ENCODE measurements around the gene ABHD1. TPM values are rescaled to one million over a fixed set of nuclear protein-coding genes. Genes with fewer than 3 reads are reported as not detected.

The ABHD1 gene
- total and polyA plus RNA-seq, 2 experiments from 2014 or later: 0.38 to 0.55 TPM

GRCh38 chr2:27092696-27093429, 30.8 kb upstream of the ABHD1 start:
- Histone ChIP-seq H3F3A (replicated peaks; ENCODE audit: low read depth) (no peaks in the 10 kb centered on the region), H3K9me2 (ENCODE audit: insufficient read depth) (no peaks in the 10 kb centered on the region), H3K4me2 (no peak overlapping the region), H2AFZ (no peak overlapping the region), H3K36me3 (ENCODE audit: insufficient read depth) (no peaks in the 10 kb centered on the region), H4K20me1 (replicated peaks; ENCODE audit: insufficient read depth) (no peaks in the 10 kb centered on the region; the same call in 1 of the 2 replicates), H3K79me2 (replicated peaks; ENCODE audit: insufficient read depth) (no peaks in the 10 kb centered on the region), H3K27ac (ENCODE audit: low read depth) (no peak overlapping the region), H3K27me3 (ENCODE audit: insufficient read depth) (no peaks in the 10 kb centered on the region), H3K4me3 (no peak overlapping the region), H3K4me1 (ENCODE audit: insufficient read depth) (peaks cover 4% of the 10 kb centered on the region; the same call in 1 of the 2 replicates)
- DNase-seq (ENCODE audit: low spot score) (no peak), ATAC-seq (no peak)
- TF ChIP-seq JUNB (IDR thresholded peaks at IDR 0.05; ENCODE audit: unreplicated experiment): no peak
- TF ChIP-seq CREB1 (CRISPR knock-in tag; IDR thresholded peaks at IDR 0.05; ENCODE audit: low read depth): no peak
- no peak for TF ChIP-seq EZH2 (IDR thresholded peaks at IDR 0.05; ENCODE audit: low read depth, unreplicated experiment)
- TF ChIP-seq, protein P1, sequence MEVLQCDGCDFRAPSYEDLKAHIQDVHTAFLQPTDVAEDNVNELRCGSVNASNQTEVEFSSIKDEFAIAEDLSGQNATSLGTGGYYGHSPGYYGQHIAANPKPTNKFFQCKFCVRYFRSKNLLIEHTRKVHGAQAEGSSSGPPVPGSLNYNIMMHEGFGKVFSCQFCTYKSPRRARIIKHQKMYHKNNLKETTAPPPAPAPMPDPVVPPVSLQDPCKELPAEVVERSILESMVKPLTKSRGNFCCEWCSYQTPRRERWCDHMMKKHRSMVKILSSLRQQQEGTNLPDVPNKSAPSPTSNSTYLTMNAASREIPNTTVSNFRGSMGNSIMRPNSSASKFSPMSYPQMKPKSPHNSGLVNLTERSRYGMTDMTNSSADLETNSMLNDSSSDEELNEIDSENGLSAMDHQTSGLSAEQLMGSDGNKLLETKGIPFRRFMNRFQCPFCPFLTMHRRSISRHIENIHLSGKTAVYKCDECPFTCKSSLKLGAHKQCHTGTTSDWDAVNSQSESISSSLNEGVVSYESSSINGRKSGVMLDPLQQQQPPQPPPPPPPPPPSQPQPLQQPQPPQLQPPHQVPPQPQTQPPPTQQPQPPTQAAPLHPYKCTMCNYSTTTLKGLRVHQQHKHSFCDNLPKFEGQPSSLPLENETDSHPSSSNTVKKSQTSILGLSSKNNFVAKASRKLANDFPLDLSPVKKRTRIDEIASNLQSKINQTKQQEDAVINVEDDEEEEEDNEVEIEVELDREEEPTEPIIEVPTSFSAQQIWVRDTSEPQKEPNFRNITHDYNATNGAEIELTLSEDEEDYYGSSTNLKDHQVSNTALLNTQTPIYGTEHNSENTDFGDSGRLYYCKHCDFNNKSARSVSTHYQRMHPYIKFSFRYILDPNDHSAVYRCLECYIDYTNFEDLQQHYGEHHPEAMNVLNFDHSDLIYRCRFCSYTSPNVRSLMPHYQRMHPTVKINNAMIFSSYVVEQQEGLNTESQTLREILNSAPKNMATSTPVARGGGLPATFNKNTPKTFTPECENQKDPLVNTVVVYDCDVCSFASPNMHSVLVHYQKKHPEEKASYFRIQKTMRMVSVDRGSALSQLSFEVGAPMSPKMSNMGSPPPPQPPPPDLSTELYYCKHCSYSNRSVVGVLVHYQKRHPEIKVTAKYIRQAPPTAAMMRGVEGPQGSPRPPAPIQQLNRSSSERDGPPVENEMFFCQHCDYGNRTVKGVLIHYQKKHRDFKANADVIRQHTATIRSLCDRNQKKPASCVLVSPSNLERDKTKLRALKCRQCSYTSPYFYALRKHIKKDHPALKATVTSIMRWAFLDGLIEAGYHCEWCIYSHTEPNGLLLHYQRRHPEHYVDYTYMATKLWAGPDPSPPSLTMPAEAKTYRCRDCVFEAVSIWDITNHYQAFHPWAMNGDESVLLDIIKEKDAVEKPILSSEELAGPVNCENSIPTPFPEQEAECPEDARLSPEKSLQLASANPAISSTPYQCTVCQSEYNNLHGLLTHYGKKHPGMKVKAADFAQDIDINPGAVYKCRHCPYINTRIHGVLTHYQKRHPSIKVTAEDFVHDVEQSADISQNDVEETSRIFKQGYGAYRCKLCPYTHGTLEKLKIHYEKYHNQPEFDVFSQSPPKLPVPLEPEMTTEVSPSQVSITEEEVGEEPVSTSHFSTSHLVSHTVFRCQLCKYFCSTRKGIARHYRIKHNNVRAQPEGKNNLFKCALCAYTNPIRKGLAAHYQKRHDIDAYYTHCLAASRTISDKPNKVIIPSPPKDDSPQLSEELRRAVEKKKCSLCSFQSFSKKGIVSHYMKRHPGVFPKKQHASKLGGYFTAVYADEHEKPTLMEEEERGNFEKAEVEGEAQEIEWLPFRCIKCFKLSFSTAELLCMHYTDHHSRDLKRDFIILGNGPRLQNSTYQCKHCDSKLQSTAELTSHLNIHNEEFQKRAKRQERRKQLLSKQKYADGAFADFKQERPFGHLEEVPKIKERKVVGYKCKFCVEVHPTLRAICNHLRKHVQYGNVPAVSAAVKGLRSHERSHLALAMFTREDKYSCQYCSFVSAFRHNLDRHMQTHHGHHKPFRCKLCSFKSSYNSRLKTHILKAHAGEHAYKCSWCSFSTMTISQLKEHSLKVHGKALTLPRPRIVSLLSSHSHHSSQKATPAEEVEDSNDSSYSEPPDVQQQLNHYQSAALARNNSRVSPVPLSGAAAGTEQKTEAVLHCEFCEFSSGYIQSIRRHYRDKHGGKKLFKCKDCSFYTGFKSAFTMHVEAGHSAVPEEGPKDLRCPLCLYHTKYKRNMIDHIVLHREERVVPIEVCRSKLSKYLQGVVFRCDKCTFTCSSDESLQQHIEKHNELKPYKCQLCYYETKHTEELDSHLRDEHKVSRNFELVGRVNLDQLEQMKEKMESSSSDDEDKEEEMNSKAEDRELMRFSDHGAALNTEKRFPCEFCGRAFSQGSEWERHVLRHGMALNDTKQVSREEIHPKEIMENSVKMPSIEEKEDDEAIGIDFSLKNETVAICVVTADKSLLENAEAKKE (CRISPR knock-in tag; IDR thresholded peaks at IDR 0.05): no peak
- no peak for TF ChIP-seq EZH2phosphoT487 (IDR thresholded peaks at IDR 0.05; ENCODE audit: unreplicated experiment)
- TF ChIP-seq NANOG (IDR thresholded peaks at IDR 0.05; ENCODE audit: borderline replicate concordance): no peak
- peaks cover 6% of the 10 kb centered on the region for H3K4me1 Mint-ChIP-seq
- no peaks in the 10 kb centered on the region; the same call in 2 of the 3 replicates for H3K9me3 Mint-ChIP-seq
- H3K27ac Mint-ChIP-seq: no peak overlapping the region
- no peaks in the 10 kb centered on the region; the same call in 2 of the 3 replicates for H3K36me3 Mint-ChIP-seq (ENCODE audit: low read depth)
- H3K4me3 Mint-ChIP-seq: no peak overlapping the region
- H3K27me3 Mint-ChIP-seq (ENCODE audit: insufficient read depth, low read depth, poor library complexity): peaks cover 17% of the 10 kb centered on the region

All from GM23338 (cell line).